IPS-NIHi7 (cell line): Measurements from ENCODE around the gene FRS2.
A peak's percentile ranks its signal among the peaks of the same experiment; 100 is the strongest.
"Not testable (repeated sequence)": the region's sequence is repeated elsewhere in the genome, so short reads cannot be mapped to it uniquely, and the experiment has no call there.

Experiments
- DNase-seq: peaks from one replicate; pipeline ENCODE4 v3.0.0; 2012; ENCODE audit warnings: mixed read lengths; ENCODE audit errors: extremely low spot score

Gene FRS2, protein sequence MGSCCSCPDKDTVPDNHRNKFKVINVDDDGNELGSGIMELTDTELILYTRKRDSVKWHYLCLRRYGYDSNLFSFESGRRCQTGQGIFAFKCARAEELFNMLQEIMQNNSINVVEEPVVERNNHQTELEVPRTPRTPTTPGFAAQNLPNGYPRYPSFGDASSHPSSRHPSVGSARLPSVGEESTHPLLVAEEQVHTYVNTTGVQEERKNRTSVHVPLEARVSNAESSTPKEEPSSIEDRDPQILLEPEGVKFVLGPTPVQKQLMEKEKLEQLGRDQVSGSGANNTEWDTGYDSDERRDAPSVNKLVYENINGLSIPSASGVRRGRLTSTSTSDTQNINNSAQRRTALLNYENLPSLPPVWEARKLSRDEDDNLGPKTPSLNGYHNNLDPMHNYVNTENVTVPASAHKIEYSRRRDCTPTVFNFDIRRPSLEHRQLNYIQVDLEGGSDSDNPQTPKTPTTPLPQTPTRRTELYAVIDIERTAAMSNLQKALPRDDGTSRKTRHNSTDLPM

DNA sequence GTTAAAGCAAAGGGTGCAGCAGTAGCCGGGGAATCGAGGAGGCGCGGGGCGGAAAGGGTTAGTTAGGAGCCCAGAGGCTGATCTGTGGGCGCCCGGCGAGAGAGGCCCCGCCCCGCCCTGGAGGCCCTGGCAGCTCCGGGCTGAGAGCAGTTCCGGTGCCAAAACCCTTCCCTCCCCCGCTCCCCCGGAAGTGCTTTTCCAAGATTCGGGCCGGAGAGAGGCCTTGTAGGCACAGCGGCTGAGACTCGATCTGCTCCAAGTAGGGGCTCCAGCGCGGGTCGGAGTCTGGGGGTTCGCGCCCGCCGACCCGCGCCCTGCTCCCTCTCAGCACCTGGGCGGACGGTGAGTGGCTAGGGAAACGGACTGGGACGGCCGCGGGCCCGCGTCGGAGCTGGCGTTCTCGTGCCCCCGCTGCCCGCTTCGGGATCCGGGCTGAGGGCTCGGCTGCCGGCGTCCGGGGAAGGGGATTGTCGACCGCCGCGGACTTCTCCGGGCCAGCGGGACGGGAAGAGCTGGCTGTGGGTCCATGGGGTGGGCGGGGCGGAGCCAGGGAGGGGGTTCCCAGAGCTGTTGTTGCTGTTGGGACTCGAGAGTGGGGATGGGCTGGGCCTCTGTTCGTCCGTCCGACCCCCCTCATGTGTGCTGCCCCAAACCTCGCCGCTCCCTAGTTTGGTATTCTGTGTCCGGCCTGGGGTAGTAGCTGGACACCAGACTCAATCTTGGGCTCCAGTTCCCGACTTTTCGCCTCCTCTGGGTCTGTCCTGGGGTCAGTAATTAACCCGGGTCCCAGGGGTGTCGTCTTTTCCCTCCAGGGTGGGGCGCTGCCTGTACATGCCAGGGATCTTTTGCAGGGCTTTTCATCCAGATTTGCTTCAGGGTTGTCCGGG is at the start of gene FRS2:
Gene FRS2 (plus strand): TSS at position 200 of the 887 bp plus-strand sequence. CDS start 98,643 bp downstream, outside the sequence.
- peak; percentile 97 for DNase-seq

DNA sequence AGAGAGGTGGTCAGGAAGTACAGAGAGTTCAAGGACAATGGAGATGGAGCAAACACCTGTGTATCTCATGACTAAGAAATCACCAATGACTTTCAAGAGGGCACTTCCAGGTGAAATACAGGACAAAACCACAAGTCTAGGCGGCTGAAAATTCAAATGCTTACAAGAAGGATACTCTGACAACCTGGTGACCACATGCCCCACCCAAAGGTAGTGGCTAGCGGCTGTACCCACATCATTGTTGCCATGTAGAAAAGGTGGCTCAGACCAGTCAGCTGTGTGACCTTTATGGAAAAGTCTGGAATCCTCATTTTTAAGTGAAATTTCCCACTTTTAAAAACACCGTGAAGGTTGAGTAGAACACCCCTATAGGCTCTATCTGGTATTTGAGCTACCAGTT is 48.6 kb upstream of the FRS2 start:
- no peak for DNase-seq

DNA sequence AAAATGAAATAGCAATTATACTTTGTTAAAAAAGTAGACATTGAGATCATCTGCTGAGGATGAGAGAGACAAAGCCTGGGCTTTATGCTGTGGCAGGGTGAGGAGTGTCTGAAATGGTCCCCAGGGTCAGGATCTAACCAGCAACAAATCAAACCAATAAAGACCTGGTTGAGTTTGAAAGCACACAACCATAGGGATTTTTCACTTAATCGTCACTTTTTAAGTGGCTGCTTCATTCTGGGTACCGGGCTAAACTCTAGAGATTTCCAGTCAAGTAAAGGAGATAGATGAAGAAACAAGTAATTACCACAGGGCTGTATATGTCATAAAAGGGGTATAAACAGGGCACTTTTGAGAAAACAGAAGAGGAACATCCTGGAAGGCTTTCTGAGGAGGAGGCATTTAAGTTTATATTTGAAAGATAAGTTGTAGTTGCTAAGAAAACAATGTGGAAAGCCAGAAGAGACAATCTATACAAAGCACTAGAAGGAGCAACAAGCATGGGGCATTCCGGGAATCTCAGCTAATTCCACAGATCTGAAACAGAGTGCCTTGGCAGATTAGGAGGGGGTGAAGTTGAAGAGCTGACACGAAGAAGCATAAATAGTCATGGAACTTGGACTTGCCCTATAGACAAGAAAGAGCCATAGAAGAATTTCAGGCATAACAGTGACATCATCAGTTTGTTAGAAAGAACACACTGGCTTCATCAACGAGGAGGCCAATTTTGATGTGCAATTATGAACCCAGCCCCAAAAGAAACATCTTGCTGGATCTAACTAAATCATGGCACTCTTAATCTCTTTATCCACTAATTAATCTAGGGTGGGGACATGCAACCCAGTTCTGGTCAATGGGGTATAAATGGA is 46.9 kb upstream of the FRS2 start:
- DNase-seq, result no peak

DNA sequence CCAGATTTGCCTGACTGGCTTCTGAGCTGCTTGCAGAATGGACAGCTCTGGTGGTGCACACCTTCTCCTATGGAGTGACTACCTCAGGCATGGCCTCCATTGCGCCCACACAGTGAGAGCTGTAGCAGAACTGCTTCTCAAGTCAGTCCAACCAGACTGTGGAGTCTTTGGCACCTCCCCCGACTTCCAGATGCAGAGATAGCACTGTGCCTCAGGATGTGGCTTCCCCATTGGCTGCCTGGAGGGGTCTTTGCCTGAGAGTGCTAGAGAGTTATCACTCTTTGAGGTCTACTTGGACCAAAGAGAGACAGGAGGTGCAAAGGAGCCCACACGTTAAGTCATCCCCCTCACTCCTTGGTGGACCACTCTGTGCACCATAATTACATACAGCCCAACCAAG is 44.8 kb upstream of the FRS2 start:
- no peak for DNase-seq

DNA sequence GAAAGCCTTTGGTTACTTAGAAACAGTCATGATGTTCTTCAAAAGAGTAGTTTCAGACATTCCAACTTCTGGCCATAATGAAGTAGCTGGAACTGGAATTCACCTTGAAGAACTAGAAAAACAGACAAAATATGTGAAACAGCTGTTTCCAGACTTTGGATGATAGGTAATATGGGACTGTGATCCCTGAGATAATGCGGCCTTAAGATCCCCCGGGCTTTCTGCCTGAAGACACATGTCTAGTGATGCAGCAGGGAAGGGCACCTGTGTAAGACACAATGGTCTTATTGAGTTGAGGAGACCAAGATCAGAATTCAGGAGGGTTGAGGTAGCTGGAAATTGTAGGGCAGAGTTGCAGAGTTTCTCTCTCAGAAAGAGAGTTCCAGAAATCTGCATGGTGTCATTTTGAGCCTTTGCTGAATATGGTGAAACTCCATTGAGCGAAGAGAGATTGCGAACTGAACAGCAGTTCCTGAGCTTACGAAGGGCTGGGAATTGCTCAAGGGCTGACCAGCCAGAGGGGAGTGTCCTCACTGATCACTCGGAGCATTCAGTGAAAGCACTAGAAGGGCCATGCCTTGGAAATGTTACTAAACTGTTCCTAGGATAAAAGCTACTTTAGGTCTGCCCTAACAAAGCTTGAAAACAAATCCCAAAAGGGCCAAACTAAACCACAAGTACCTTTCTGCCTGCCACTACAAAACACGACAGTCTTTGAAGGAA is 41.7 kb upstream of the FRS2 start:
- peak; percentile 36 for DNase-seq

DNA sequence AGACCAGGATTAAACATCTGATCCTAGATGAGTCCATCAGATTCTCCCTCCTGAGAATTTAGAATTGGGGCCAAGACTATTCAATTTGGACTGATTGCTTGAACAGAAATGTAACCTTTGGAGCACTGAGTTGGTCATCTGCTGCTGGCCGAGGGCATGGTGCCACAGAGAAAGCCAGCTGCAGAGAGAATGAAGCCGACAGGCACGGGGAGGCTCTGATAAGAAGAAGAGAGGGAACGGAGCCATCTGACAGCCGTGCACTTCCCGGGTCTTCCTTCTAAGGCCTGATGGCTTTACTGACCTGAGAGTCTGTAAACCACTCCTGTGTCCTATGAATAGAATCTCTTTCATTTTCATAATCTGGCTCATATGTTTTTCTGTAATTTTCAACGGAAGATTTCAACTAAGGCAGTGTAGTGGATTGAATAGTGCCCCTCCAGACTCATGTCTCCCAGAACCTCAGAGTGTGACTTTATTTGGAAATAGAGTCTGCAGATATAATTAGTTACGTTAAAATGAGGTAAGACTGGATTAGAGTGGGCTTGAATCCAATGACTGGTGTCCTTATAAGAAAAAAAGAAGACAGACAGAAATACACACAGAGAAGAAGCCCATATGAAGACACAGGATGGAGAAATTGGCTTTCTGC is 39.1 kb upstream of the FRS2 start:
- DNase-seq, result no peak

DNA sequence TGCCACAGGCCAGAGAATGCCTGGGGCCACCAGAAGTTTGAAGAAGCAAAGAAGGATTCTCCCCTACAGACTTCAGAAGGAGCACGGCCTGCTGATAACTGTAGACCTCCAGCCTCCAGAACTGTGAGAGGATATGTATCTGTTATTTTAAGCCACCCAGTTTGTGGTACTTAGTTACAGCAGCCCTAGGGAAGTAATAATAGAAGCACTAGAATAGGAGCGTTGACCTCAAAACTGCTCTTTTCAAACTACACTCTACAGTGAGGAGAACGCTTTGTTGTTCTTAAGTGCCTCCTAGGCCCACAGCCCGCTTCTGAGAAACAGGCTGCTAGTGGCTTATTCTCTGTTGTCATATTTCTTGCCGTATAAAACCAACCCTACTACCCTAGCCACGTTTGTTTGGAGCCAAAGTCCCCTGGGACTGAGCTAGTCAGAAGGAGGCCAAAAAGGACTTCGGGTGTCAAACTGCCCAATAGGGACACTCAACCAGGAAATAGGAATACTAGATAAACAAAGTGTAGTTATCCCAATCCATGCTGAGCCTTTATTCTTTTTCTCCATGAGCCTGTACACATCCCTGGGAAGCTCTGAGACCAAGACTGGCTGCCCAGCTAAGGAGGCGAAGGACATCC is 38.5 kb upstream of the FRS2 start:
- no peak for DNase-seq

DNA sequence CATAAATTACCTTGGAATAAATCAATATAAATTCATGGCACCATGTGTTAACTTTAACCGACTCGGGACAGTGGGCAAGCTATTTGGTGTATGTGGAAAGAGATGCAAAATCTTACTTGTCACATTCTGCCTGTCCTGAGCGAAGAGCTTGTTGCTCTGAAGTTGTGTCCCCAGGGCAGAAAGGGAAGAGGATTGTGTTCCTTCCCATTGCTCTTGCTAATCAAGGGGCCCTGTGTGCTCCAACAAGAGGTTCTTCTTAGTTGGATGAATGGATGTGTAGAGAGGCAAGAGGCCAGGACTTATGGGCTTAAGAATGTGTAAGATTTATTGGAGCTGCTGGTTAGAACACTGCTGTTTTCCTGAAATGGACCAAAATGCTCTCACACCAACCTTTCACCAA is 36.5 kb upstream of the FRS2 start:
- DNase-seq, result no peak

DNA sequence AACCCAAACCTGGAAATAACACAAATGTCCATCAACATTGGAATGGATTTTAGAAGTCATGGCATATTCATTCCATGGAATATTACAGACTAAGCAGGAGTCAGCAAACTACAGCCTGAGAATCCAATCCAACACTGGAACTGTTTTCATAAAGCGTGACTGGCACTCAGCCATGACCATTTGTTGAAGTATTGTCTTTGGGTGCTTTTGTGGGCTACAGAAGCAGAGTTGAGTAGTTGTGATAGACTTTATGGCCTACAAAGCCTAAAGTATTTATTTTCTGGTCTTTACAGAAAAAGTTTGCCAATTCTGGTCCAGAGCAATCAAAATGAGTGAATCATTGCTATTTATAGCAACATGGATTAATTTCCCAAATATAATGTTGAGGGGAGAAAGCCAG is 34.5 kb upstream of the FRS2 start:
- no peak for DNase-seq

DNA sequence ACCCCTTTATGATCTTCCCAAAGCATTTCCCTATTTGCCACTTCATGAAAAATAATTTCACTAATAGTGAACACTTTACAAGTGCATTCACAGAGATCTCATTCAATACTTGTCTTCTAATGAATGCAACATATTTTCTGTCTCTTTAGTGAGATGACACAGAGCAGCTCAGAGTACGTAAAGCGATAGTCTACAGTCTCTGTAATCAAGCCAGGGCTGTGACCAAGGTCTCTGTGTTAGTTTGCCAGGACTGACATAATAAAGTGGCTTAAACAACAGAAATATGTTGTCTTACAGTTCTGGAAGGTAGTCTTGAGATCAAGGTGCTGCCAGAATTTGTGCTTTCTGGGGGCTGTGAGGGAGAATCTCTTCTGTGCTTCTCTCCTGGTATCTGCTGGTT is 33.1 kb upstream of the FRS2 start:
- no peak for DNase-seq

DNA sequence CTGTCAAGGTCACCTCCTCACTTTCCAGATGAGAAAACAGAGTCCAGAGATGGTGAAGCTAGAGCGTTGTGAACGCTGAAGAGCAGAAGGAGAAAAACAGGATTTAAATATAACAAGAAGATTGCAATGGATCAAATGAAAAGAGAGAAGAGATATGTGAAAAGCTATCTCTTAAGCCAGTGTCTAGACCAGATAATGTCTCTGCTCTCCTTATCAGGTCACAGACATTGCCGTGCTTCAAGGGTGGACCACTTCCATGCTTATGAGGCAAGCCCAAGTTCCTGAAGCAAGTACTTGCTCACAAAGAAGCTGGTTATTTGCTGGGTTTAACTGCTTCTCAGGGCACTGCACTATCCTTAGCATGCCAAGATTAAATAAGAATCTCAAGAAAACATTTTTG is 31.6 kb upstream of the FRS2 start:
- no peak for DNase-seq

DNA sequence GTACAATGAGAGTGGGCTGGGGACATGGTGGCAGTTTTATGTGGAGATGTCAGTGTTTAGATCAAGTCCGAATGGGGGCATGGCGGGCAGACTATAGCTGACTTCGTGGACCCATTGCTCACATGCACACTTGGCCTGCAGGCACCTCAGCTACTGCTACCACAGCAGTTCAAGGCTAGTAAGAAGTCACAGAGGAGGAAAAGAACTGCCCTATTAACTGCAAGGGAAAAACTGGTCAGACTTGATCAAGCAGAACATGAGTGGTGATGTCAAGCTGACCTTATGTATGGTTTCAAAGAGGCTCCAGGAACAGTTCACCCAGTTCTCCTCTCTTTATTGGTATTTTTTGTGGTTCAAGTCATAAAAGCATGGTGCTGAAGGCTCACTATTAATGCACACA is 30.2 kb upstream of the FRS2 start:
- DNase-seq, result no peak

DNA sequence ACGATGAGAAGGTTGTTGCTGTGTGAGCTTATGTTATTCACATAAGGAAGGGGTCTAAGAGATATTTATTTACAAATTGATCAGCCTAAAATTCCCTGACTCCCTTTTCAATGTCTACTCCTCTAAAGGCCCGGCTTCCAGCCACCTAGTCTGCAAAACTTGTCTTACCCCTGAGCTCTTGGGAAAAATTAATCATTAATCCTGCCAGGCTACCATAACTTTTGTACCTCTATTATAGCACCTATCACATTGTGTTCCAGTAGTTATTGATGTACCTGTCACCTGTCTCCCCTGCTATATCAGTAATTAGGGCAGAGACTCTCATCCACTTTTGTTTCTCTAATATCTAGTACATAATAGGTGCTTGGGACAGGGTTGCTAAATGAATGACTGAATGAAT is 29.3 kb upstream of the FRS2 start:
- DNase-seq, result no peak

DNA sequence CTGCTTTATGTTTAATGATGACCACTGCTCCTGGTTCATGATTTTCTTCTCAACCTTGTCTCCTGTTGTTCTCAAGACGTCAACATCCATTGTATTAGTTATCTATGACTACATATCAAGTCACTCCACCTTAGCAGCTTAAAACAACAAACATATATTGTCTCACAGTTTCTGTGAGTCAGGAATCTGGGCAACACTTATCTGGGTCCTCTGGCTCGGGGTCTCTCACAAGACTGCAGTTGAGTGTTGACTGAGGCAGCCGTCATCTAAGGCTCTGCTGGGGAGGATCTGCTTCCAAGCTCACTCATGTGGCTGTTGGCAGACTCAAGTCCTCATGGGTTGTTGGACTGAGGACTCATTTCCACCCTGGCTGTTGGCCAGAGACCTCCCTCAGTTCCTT is 27.3 kb upstream of the FRS2 start:
- no peak for DNase-seq

DNA sequence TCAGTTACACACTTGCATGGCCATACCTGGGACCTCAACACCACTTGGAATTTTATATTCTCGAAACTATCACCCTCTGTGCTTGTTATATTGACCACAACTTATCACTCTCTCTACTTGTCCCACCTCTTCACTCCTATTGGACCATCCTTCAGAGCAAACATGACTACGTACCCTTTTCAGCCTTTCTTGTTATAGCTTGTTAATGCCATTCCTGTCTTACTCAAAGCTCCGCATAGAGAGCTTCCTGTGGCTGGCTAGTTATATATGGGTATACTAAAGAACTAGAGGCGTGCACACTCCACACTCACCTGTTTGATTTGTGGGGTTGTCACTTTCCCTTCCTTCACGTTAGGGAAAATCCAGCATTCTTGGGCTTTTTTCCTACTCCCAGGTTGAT is 26.3 kb upstream of the FRS2 start:
- no peak for DNase-seq

DNA sequence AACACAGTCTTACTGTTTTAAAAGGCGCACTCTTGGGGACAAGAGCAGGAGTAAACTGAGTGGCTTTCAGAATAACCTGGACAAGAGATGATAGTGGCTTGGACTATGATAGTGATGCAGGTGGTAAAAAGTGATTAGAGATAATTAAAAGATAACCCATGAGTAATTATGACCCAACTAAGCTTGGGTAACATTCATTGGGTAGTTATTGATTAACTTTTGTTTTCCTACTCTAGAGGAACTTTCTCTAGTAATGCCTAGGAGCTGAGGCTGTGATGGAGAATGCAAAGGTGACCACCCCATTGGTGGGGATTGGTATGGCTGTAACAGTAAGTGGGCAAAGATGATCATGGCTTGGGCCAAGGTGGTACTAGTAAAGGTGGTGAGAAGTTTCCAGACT is 22.3 kb upstream of the FRS2 start:
- no peak for DNase-seq

DNA sequence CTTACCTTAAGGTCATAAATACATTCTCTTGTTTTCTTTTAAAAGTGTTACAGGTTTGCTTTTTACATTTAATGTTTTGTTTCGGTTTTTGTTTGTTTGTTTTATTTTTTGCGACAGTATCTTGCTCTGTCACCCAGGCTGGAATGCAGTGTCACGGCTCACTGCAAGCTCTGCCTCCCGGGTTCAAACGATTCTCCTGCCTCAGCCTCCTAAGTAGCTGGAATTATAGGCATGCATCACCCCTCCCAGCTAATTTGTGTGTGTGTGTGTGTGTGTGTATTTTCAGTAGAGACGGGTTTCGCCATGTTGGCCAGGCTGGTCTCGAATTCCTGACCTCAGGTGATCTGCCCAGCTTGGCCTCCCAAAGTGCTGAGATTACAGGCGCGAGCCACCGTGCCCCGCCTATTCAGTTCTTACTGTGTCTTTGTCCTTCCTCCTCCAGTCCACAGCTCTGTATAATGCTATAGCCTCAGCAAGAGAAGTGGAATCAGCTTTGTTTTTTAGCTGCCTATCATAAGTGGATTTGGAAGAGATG is 17.5 kb upstream of the FRS2 start:
- DNase-seq, result not testable (repeated sequence)

DNA sequence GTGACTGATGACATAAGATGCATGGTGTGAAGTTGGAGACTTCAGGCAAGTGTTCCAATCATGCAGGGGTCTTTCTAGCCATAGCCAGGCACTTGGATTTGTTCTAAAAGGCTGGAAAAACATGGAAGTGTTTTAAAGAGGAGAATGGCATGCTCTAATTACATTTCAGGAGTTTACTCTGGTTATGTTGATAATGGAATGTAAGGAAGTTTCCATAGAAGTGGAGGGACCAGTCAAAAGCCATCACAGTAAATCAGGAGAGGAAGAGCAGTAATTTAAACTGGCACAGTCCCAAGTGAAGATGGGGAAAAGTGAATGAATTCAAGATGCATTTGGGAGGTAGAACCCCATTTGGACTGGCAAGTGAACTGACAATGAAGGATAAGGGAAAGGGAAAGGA is 13.9 kb upstream of the FRS2 start:
- no peak for DNase-seq

DNA sequence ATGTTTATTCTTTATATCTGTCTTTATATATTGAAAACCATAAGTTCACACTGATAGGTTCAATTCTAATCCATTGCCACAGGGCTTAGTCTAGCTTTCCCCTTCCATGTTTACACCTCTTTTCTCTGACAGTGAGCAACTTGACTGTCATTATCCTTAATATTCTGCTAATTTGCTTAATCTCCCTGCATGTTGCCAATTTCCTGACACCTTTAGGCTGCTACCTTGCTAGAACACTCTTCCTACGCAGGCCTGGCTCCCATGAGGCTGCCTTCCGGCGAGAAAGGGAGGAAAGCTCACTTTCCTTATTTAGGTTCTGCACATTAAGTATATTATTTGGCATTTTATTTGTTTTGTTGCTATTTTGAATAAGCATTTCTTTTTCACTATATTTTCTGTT is 12.8 kb upstream of the FRS2 start:
- DNase-seq, result no peak

DNA sequence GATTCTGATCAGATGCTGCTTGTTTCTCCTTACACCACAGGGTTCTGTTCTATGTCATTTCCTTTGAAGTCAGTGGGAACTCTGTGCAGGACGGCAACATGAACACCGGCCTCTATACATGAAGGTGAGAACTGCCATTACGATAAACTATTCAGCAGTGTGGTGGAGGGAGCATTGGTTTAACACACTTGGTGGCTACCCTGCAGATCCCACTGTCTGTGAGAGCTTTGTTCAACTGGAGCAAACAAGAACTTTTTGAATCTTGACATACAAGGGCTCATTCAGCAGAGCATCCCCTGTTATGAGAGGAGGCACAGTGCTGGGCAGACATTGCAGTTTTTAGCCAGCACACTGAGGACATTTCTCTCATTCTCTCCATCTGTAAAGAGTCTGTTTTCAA is 10.7 kb upstream of the FRS2 start:
- no peak for DNase-seq
